ENCODE data around the gene PTPN3.
A peak's percentile ranks its signal among the peaks of the same experiment; 100 is the strongest.

Gene PTPN3

GRCh38 chr9:109459423-109459822 is 38.7 kb downstream of the PTPN3 start:
- no peak overlapping the region for H3K9ac ChIP-seq (ENCODE audit: insufficient read length, low read depth)
- TF ChIP-seq YY1 (IDR thresholded peaks at IDR 0.05; ENCODE audit: insufficient read depth, insufficient read length) (no peak), ZNF274 (IDR thresholded peaks at IDR 0.05; ENCODE audit: low read depth, low read length) (no peak), SUZ12 (IDR thresholded peaks at IDR 0.05; ENCODE audit: extremely low read depth, insufficient read depth, insufficient read length) (no peak)
- DNase-seq (ENCODE audit: low read depth, low spot score): no peak

GRCh38 chr9:109458453-109459211 is 39.5 kb downstream of the PTPN3 start:
- no peaks in the 10 kb centered on the region for H3K27me3 ChIP-seq (ENCODE audit: insufficient read depth, insufficient read length)
- no peak overlapping the region for H3K4me3 ChIP-seq (ENCODE audit: insufficient read length, low read depth)
- no peak for TF ChIP-seq YY1 (IDR thresholded peaks at IDR 0.05; ENCODE audit: insufficient read depth, insufficient read length)
- no peak for TF ChIP-seq ZNF274 (IDR thresholded peaks at IDR 0.05; ENCODE audit: low read depth, low read length)
- no peak for TF ChIP-seq SUZ12 (IDR thresholded peaks at IDR 0.05; ENCODE audit: extremely low read depth, insufficient read depth, insufficient read length)
- no peak for DNase-seq (ENCODE audit: low read depth, low spot score)
- peaks cover 4% of the 10 kb centered on the region for H3K4me1 ChIP-seq (ENCODE audit: insufficient read depth, insufficient read length)
- H3K9me3 ChIP-seq (ENCODE audit: insufficient read depth, low read length): no peaks in the 10 kb centered on the region
- H3K36me3 ChIP-seq (ENCODE audit: insufficient read depth, insufficient read length, low read length): no peaks in the 10 kb centered on the region
- H3K9ac ChIP-seq (ENCODE audit: insufficient read length, low read depth): no peak overlapping the region

More at GRCh38 chr9:109459423-109459822, 38.7 kb downstream of the PTPN3 start:
- peaks cover 4% of the 10 kb centered on the region for H3K4me1 ChIP-seq (ENCODE audit: insufficient read depth, insufficient read length)
- H3K4me3 ChIP-seq (ENCODE audit: insufficient read length, low read depth): no peak overlapping the region
- H3K36me3 ChIP-seq (ENCODE audit: insufficient read depth, insufficient read length, low read length): no peaks in the 10 kb centered on the region
- H3K27me3 ChIP-seq (ENCODE audit: insufficient read depth, insufficient read length): no peaks in the 10 kb centered on the region
- no peaks in the 10 kb centered on the region for H3K9me3 ChIP-seq (ENCODE audit: insufficient read depth, low read length)

GRCh38 chr9:109456811-109457210 is 41.3 kb downstream of the PTPN3 start:
- no peaks in the 10 kb centered on the region for H3K27me3 ChIP-seq (ENCODE audit: insufficient read depth, insufficient read length)
- peaks cover 4% of the 10 kb centered on the region for H3K4me1 ChIP-seq (ENCODE audit: insufficient read depth, insufficient read length)
- no peak overlapping the region for H3K9ac ChIP-seq (ENCODE audit: insufficient read length, low read depth)
- DNase-seq (ENCODE audit: low read depth, low spot score): no peak
- no peaks in the 10 kb centered on the region for H3K9me3 ChIP-seq (ENCODE audit: insufficient read depth, low read length)
- no peaks in the 10 kb centered on the region for H3K36me3 ChIP-seq (ENCODE audit: insufficient read depth, insufficient read length, low read length)
- H3K4me3 ChIP-seq (ENCODE audit: insufficient read length, low read depth): no peak overlapping the region
- TF ChIP-seq ZNF274 (IDR thresholded peaks at IDR 0.05; ENCODE audit: low read depth, low read length) (no peak), SUZ12 (IDR thresholded peaks at IDR 0.05; ENCODE audit: extremely low read depth, insufficient read depth, insufficient read length) (no peak), YY1 (IDR thresholded peaks at IDR 0.05; ENCODE audit: insufficient read depth, insufficient read length) (no peak)

GRCh38 chr9:109455861-109456260 is 42.2 kb downstream of the PTPN3 start:
- Histone ChIP-seq H3K4me1 (ENCODE audit: insufficient read depth, insufficient read length) (peaks cover 4% of the 10 kb centered on the region), H3K9ac (ENCODE audit: insufficient read length, low read depth) (no peak overlapping the region), H3K36me3 (ENCODE audit: insufficient read depth, insufficient read length, low read length) (no peaks in the 10 kb centered on the region), H3K27me3 (ENCODE audit: insufficient read depth, insufficient read length) (no peaks in the 10 kb centered on the region), H3K4me3 (ENCODE audit: insufficient read length, low read depth) (no peak overlapping the region), H3K9me3 (ENCODE audit: insufficient read depth, low read length) (no peaks in the 10 kb centered on the region)
- TF ChIP-seq SUZ12 (IDR thresholded peaks at IDR 0.05; ENCODE audit: extremely low read depth, insufficient read depth, insufficient read length) (no peak), ZNF274 (IDR thresholded peaks at IDR 0.05; ENCODE audit: low read depth, low read length) (no peak), YY1 (IDR thresholded peaks at IDR 0.05; ENCODE audit: insufficient read depth, insufficient read length) (no peak)
- DNase-seq (ENCODE audit: low read depth, low spot score): no peak

GRCh38 chr9:109455391-109455790 is 42.7 kb downstream of the PTPN3 start:
- no peak for DNase-seq (ENCODE audit: low read depth, low spot score)
- H3K4me1 ChIP-seq (ENCODE audit: insufficient read depth, insufficient read length): peaks cover 4% of the 10 kb centered on the region
- no peak overlapping the region for H3K4me3 ChIP-seq (ENCODE audit: insufficient read length, low read depth)
- no peaks in the 10 kb centered on the region for H3K36me3 ChIP-seq (ENCODE audit: insufficient read depth, insufficient read length, low read length)
- TF ChIP-seq YY1 (IDR thresholded peaks at IDR 0.05; ENCODE audit: insufficient read depth, insufficient read length): no peak
- no peak for TF ChIP-seq SUZ12 (IDR thresholded peaks at IDR 0.05; ENCODE audit: extremely low read depth, insufficient read depth, insufficient read length)
- no peak for TF ChIP-seq ZNF274 (IDR thresholded peaks at IDR 0.05; ENCODE audit: low read depth, low read length)
- H3K27me3 ChIP-seq (ENCODE audit: insufficient read depth, insufficient read length): no peaks in the 10 kb centered on the region
- H3K9me3 ChIP-seq (ENCODE audit: insufficient read depth, low read length): no peaks in the 10 kb centered on the region
- no peak overlapping the region for H3K9ac ChIP-seq (ENCODE audit: insufficient read length, low read depth)

GRCh38 chr9:109454601-109455155 is 43.4 kb downstream of the PTPN3 start:
- no peak overlapping the region for H3K9ac ChIP-seq (ENCODE audit: insufficient read length, low read depth)
- TF ChIP-seq YY1 (IDR thresholded peaks at IDR 0.05; ENCODE audit: insufficient read depth, insufficient read length) (no peak), ZNF274 (IDR thresholded peaks at IDR 0.05; ENCODE audit: low read depth, low read length) (no peak), SUZ12 (IDR thresholded peaks at IDR 0.05; ENCODE audit: extremely low read depth, insufficient read depth, insufficient read length) (no peak)
- no peaks in the 10 kb centered on the region for H3K27me3 ChIP-seq (ENCODE audit: insufficient read depth, insufficient read length)
- H3K4me1 ChIP-seq (ENCODE audit: insufficient read depth, insufficient read length): peaks cover 4% of the 10 kb centered on the region
- no peak for DNase-seq (ENCODE audit: low read depth, low spot score)
- no peak overlapping the region for H3K4me3 ChIP-seq (ENCODE audit: insufficient read length, low read depth)
- no peaks in the 10 kb centered on the region for H3K36me3 ChIP-seq (ENCODE audit: insufficient read depth, insufficient read length, low read length)
- H3K9me3 ChIP-seq (ENCODE audit: insufficient read depth, low read length): no peaks in the 10 kb centered on the region

- Histone ChIP-seq H3K27me3 (ENCODE audit: insufficient read depth, insufficient read length) (no peaks in the 10 kb centered on the region), H3K36me3 (ENCODE audit: insufficient read depth, insufficient read length, low read length) (no peaks in the 10 kb centered on the region), H3K9ac (ENCODE audit: insufficient read length, low read depth) (peak overlapping the region; percentile 28), H3K4me1 (ENCODE audit: insufficient read depth, insufficient read length) (peaks cover 4% of the 10 kb centered on the region), H3K4me3 (ENCODE audit: insufficient read length, low read depth) (no peak overlapping the region), H3K9me3 (ENCODE audit: insufficient read depth, low read length) (no peaks in the 10 kb centered on the region)
- DNase-seq (ENCODE audit: low read depth, low spot score): no peak
- TF ChIP-seq SUZ12 (IDR thresholded peaks at IDR 0.05; ENCODE audit: extremely low read depth, insufficient read depth, insufficient read length) (no peak), ZNF274 (IDR thresholded peaks at IDR 0.05; ENCODE audit: low read depth, low read length) (no peak), YY1 (IDR thresholded peaks at IDR 0.05; ENCODE audit: insufficient read depth, insufficient read length) (no peak)
These were observed 44.1 kb downstream of the PTPN3 start for GRCh38 chr9:109454041-109454440.
